MCF 10A (cell line): ENCODE results near the gene CALHM2. TPM values are rescaled to one million over a fixed set of nuclear protein-coding genes. Genes with fewer than 3 reads are reported as not detected.

Experiments
- BruUV-seq: library from RNA; stranded (reverse); fragments of 400-500 nt; replicated peaks from 2 replicates; lab custom pipeline; 2021; lab: Mats Ljungman, UMichigan
- CTCF ChIA-PET: fragments of 300-600 bp; sonication (Branson Sonifier 250); formaldehyde crosslinking; extraction: SDS; loops from one replicate; lab custom pipeline; 2021; ENCODE audit warnings: antibody characterized with exemption, inconsistent platforms; lab: Yijun Ruan, JAX
- POLR2A ChIA-PET: fragments of 300-600, 350-650 bp; sonication (Branson Sonifier 250); formaldehyde crosslinking; extraction: SDS; loops from one replicate; lab custom pipeline; 2020; ENCODE audit warnings: antibody characterized with exemption, inconsistent platforms; lab: Yijun Ruan, JAX
- DNase-seq: peaks from one replicate; pipeline ENCODE4 v3.0.0-alpha.2; 2018; ENCODE audit not compliant: unreplicated experiment
- H3K27ac Mint-ChIP-seq: one replicate; pipeline ENCODE4 v1.8.0; 2022; ENCODE audit warnings: mild to moderate bottlenecking, low read depth, mixed read lengths; ENCODE audit not compliant: unreplicated experiment
- H3K27me3 Mint-ChIP-seq: one replicate; pipeline ENCODE4 v1.8.0; 2022; ENCODE audit warnings: mixed read lengths; ENCODE audit not compliant: insufficient read depth, unreplicated experiment
- H3K36me3 Mint-ChIP-seq: one replicate; pipeline ENCODE4 v1.8.0; 2022; ENCODE audit warnings: mild to moderate bottlenecking, moderate library complexity, mixed read lengths; ENCODE audit not compliant: insufficient read depth, unreplicated experiment
- H3K4me1 Mint-ChIP-seq: one replicate; pipeline ENCODE4 v1.8.0; 2022; ENCODE audit warnings: mixed read lengths; ENCODE audit not compliant: insufficient read depth, unreplicated experiment
- H3K4me3 Mint-ChIP-seq: one replicate; pipeline ENCODE4 v1.8.0; 2022; ENCODE audit warnings: mild to moderate bottlenecking, moderate library complexity, mixed read lengths; ENCODE audit not compliant: unreplicated experiment
- H3K9me3 Mint-ChIP-seq: one replicate; pipeline ENCODE4 v1.8.0; 2022; ENCODE audit warnings: mixed read lengths; ENCODE audit not compliant: unreplicated experiment
- CTCF ChIP-seq: fragments of 200-600 bp; IDR thresholded peaks from one replicate; pipeline ENCODE4 v1.8.0; 2022; ENCODE audit warnings: antibody characterized with exemption, mild to moderate bottlenecking; ENCODE audit not compliant: unreplicated experiment
- intact Hi-C: fragments of 100-400 bp; cut with micrococcal nuclease; formaldehyde crosslinking; loops from 2 replicates; pipeline ENCODE4 v1.14.1; 2022
- total RNA-seq: library from RNA; stranded (reverse); gene quantifications from 2 replicates; pipeline ENCODE4 v1.2.3, GENCODE V29; 2022

Gene CALHM2
- total RNA-seq, 1 experiment from 2014 or later: 4.2 TPM

GRCh38 chr10:103476046-103476768 is 24.0 kb upstream of the CALHM2 start:
- intact Hi-C loops: no loop called here

GRCh38 chr10:103475437-103475836 is 23.3 kb upstream of the CALHM2 start:
- CTCF ChIA-PET: interaction anchor here (6.1 kb wide), 1 partner anchor 10 kb away, joined by 26 read pairs; no protein-coding TSS in a partner anchor

More at GRCh38 chr10:103476046-103476768, 24.0 kb upstream of the CALHM2 start:
- Mint-ChIP-seq H3K4me3 (no peak overlapping the region), H3K9me3 (no peaks in the 10 kb centered on the region), H3K27ac (no peak overlapping the region), H3K4me1 (peaks cover 9% of the 10 kb centered on the region), H3K36me3 (no peaks in the 10 kb centered on the region), H3K27me3 (no peaks in the 10 kb centered on the region)
- BruUV-seq: no TSS peak
- ChIA-PET CTCF (interaction anchor here (0.9 to 6.1 kb wide), 3 partner anchors 9 to 73 kb away, joined by 3 to 26 read pairs (median 3); no protein-coding TSS in a partner anchor), POLR2A (interaction anchor here (0.7 kb wide), 1 partner anchor 14 kb away, joined by 3 read pairs; no protein-coding TSS in a partner anchor)
- no peak for TF ChIP-seq CTCF
- no peak for DNase-seq

GRCh38 chr10:103474077-103474476 is 21.9 kb upstream of the CALHM2 start:
- ChIA-PET POLR2A (no interaction called here), CTCF (interaction anchor here (6.1 kb wide), 1 partner anchor 11 kb away, joined by 26 read pairs; no protein-coding TSS in a partner anchor)
- Mint-ChIP-seq H3K27ac (no peak overlapping the region), H3K4me1 (peaks cover under 1% of the 10 kb centered on the region), H3K4me3 (no peak overlapping the region), H3K27me3 (peaks cover 18% of the 10 kb centered on the region), H3K9me3 (no peaks in the 10 kb centered on the region), H3K36me3 (no peaks in the 10 kb centered on the region)
- DNase-seq: no peak
- no TSS peak for BruUV-seq
- no peak for TF ChIP-seq CTCF
- intact Hi-C loops: no loop called here

More at GRCh38 chr10:103475437-103475836, 23.3 kb upstream of the CALHM2 start:
- intact Hi-C loops: no loop called here
- peaks cover 9% of the 10 kb centered on the region for H3K4me1 Mint-ChIP-seq
- peaks cover 5% of the 10 kb centered on the region for H3K27me3 Mint-ChIP-seq
- no peak overlapping the region for H3K27ac Mint-ChIP-seq
- no peak overlapping the region for H3K4me3 Mint-ChIP-seq
- no peak for TF ChIP-seq CTCF
- POLR2A ChIA-PET: interaction anchor here (0.7 to 0.8 kb wide), 2 partner anchors 9 to 15 kb away, joined by 3 read pairs; no protein-coding TSS in a partner anchor
- no TSS peak for BruUV-seq
- DNase-seq: no peak
- H3K9me3 Mint-ChIP-seq: no peaks in the 10 kb centered on the region
- H3K36me3 Mint-ChIP-seq: no peaks in the 10 kb centered on the region

- POLR2A ChIA-PET: no interaction called here
- no peak for DNase-seq
- peaks cover 26% of the 10 kb centered on the region for H3K27me3 Mint-ChIP-seq
- H3K36me3 Mint-ChIP-seq: no peaks in the 10 kb centered on the region
- intact Hi-C loops: no loop called here
- no peak overlapping the region for H3K4me3 Mint-ChIP-seq
- CTCF ChIA-PET: interaction anchor here (6.1 kb wide), 1 partner anchor 12 kb away, joined by 26 read pairs; no protein-coding TSS in a partner anchor
- H3K9me3 Mint-ChIP-seq: no peaks in the 10 kb centered on the region
- H3K4me1 Mint-ChIP-seq: no peaks in the 10 kb centered on the region
- TF ChIP-seq CTCF: no peak
- BruUV-seq: no TSS peak
- no peak overlapping the region for H3K27ac Mint-ChIP-seq
Measured at GRCh38 chr10:103473261-103473671, 21.1 kb upstream of the CALHM2 start.
